ENCODE measurements around the gene RANBP10. TPM values are rescaled to one million over a fixed set of nuclear protein-coding genes. Genes with fewer than 3 reads are reported as not detected.

RANBP10 gene
- total and polyA plus RNA-seq, 10 of the 15 experiments (the other 5 are each of a cell fraction or from before 2014, with no cell fraction given), result 1.2 to 20.4 (median 10.8) TPM

- TF ChIP-seq ZNF207 (IDR thresholded peaks at IDR 0.05; ENCODE audit: borderline replicate concordance) (peak; percentile 52; the same call in 1 of the 2 replicates), TAF1 (IDR thresholded peaks at IDR 0.05; ENCODE audit: borderline replicate concordance, low read depth, low read length) (peak; percentile 99), CHD2 (IDR thresholded peaks at IDR 0.05; ENCODE audit: borderline replicate concordance, low read depth, low read length) (peak; percentile 100), KDM1A (IDR thresholded peaks at IDR 0.05; ENCODE audit: borderline replicate concordance) (no peak), ZBTB33 (IDR thresholded peaks at IDR 0.05) (peak; percentile 13; the same call in 1 of the 2 replicates), ASH2L (IDR thresholded peaks at IDR 0.05; ENCODE audit: borderline replicate concordance, low read depth) (no peak), RELA (IDR thresholded peaks at IDR 0.05; ENCODE audit: borderline replicate concordance, partially characterized antibody) (no peak), ZNF274 (IDR thresholded peaks at IDR 0.05; ENCODE audit: insufficient read depth, insufficient read length) (no peak), ELK1 (IDR thresholded peaks at IDR 0.05; ENCODE audit: low read depth, low read length) (no peak), ZNF687 (IDR thresholded peaks at IDR 0.05) (peak; percentile 71), ESRRA (IDR thresholded peaks at IDR 0.05; ENCODE audit: low read length) (no peak), LARP7 (IDR thresholded peaks at IDR 0.05) (peak; percentile 35; the same call in 1 of the 2 replicates), CTCF (IDR thresholded peaks at IDR 0.05 in 2 of 3, conservative IDR thresholded peaks at IDR 0.05 in 1 of 3; ENCODE audit: control insufficient read depth in 2 of 3, extremely low read depth in 1 of 3, insufficient read depth in 1 of 3, low read depth in 3 of 3, low read length in 3 of 3) (no peak), YY1 (IDR thresholded peaks at IDR 0.05; ENCODE audit: low read depth, low read length) (peak; percentile 94), ATF3 (IDR thresholded peaks at IDR 0.05; ENCODE audit: borderline replicate concordance, extremely low read depth, low read depth, low read length) (no peak), YBX1 (IDR thresholded peaks at IDR 0.05) (no peak), STAT3 (IDR thresholded peaks at IDR 0.05; ENCODE audit: low read depth, low read length) (no peak), NFIC (IDR thresholded peaks at IDR 0.05; ENCODE audit: low read depth, low read length) (no peak), CREM (IDR thresholded peaks at IDR 0.05; ENCODE audit: low read depth) (peak; percentile 61; the same call in 1 of the 2 replicates), RUNX3 (IDR thresholded peaks at IDR 0.05; ENCODE audit: low read length) (peak; percentile 91), HCFC1 (IDR thresholded peaks at IDR 0.05; ENCODE audit: low read length) (peak; percentile 99)
Measured at GRCh38 chr16:67833415-67834241, 27.3 kb upstream of the RANBP10 start (continued).
